GM10266 (cell line): Measurements from ENCODE around the gene TWSG1.

Source experiments
- DNase-seq: peaks from one replicate; pipeline ENCODE4 v3.0.0; 2012; ENCODE audit errors: extremely low spot score
- TF ChIP-seq, protein P1 (sequence below): IDR thresholded peaks from 2 replicates; pipeline ENCODE4 v1.5.1; 2012; ENCODE audit warnings: mild to moderate bottlenecking, low read depth; ENCODE audit not compliant: control insufficient read depth, insufficient read depth; ENCODE audit errors: missing control alignments

Gene TWSG1

DNA sequence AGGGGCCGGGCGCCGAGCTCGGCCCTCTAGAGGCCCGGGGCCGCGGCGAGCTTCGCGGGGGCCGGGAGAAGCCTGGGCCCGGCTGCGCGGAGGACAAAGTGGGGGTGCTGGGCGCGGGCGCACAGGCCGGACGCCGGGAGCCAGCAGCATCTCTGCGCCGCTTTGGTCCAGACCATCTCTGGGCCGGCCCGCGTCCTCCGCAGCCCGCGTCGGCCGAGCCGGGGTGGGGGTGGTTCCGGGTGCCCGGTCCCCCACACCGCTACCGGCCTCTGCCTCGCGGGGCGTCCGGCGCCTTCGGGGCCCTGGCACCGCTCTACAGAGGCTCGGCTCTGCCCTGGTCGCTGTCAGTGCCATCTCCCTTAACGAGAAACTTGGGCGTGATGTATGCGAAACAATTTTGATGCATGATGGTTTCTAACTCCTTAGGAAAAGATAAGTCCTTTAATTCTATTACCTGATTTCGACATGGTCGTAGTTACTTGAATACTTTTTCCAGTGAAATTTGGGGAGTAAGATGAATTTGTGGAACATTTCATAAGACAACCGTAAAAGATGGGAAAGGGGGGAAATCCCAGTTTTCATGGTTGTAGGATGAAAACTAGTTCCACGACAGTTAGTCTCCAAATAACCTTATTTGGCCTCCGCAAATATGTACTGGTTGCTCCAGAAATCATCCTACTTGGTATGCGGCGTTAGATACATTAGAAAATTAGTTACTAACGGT lies 562 bp downstream of the TWSG1 start:
- DNase-seq: peak; percentile 44
- TF ChIP-seq, protein P1, sequence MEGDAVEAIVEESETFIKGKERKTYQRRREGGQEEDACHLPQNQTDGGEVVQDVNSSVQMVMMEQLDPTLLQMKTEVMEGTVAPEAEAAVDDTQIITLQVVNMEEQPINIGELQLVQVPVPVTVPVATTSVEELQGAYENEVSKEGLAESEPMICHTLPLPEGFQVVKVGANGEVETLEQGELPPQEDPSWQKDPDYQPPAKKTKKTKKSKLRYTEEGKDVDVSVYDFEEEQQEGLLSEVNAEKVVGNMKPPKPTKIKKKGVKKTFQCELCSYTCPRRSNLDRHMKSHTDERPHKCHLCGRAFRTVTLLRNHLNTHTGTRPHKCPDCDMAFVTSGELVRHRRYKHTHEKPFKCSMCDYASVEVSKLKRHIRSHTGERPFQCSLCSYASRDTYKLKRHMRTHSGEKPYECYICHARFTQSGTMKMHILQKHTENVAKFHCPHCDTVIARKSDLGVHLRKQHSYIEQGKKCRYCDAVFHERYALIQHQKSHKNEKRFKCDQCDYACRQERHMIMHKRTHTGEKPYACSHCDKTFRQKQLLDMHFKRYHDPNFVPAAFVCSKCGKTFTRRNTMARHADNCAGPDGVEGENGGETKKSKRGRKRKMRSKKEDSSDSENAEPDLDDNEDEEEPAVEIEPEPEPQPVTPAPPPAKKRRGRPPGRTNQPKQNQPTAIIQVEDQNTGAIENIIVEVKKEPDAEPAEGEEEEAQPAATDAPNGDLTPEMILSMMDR: no peak

DNA sequence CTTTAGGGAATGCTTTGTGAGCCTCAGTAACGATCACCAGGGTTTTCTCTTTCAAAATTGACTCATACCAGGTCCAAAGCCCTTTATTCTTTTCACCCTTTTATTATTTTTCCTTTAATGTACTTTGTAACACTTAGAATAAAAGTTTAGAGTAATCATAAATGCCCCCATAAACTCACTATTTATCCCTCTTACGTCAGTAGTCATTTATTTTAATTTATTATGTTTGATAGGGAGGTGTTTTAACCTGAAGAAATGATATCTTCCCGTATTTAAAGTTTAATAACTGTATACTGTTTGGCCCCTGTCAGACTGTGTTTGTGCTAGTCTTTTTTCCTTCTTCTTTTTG lies 1.1 kb downstream of the TWSG1 start:
- no peak for DNase-seq
- TF ChIP-seq, protein P1: no peak

DNA sequence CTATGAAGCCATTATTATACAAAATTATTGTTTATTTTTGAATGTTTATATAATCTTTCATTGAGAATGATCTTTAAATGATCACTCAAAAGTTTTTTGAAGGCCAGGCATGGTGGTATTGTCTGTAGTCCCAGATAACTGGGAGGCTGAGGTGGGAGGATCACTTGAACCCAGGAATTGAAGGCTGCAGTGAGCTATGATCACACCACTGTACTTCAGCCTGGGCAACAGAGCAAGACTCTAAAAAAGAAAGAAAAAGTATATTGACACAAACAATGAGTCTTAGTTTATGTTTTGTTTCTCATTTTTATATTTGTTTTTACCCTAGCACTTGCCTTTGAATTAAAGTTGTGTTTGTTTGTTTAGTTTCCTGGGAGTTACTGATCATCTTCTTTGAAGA lies 2.3 kb downstream of the TWSG1 start:
- TF ChIP-seq, protein P1: no peak
- DNase-seq: no peak

DNA sequence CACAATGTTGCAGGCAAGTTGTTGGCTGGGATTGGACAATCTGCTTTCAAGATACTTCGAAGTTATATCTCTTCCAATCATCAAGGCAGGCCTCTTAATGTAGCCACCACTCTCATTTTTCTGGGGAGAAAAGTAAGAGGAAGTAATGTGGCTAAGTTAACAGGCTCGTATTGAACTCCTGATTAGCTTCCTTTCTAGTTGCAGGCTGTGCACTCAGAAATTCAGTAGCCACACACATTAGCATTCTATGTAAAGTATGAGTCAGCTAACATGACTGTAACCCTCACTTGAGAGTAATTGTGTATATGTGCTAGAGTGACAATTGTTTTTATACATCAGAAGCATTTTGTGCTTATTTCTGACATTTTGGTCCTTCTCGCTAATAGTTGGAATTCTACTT lies 3.3 kb downstream of the TWSG1 start:
- peak; percentile 17 for DNase-seq
- TF ChIP-seq, protein P1: no peak

DNA sequence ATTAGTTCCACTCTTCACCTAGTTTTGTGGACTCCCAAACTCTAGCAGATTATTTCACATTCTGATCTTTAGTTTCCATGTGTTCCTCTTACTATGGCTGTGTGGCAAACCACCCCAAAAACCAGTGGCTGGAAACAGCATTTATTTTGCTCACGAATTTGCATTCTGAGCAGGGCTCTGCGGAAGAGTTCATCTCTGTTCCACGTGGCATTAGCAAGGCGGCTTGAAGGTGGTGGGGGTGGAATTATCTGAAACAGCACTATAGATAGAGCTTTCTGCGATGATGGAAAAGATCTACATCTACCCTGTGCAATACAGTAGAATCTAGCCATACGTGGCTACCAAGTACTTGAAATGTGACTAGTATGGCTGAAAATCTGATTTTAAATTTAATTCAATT lies 5.9 kb downstream of the TWSG1 start:
- no peak for DNase-seq
- TF ChIP-seq, protein P1: no peak

DNA sequence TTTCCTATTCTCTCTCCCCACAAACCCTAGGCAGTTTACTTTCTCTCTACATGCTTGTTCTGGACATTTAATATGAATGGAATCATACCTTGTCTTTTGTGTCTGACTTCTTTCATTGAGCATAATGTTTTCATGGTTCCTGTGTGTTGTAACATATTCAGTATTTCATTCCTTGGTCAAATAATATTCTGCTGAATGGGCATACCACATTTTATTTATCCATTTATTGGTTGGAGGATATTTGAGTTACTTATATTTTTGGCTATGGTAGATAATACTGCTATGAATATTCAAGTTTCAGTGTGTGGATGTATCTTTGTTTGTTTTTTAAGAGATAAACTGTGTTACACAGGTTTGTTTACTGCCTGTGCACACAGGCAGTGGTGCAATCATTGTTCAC lies 9.0 kb downstream of the TWSG1 start:
- TF ChIP-seq, protein P1: no peak
- no peak for DNase-seq

DNA sequence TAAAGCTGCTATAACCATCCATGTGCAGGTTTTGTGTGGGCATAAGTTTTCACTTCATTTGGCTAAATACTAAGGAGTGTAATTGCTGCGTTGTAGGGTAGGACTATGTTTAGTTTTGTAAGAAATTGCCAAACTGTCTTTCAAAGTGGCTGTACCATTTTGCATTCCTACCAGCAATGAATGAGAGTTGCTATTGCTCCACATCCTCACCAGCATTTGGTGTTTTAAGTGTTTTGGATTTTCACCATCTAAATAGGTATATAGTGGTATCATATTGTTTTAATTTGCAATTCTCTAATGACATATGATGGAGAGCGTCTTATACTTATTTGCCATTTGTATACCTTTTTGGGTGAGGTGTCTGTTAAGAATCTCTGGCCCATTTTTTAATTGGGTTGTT lies 12.2 kb downstream of the TWSG1 start:
- TF ChIP-seq, protein P1: no peak
- DNase-seq: no peak
